GM19463 (cell line): Measurements from ENCODE around the gene SERPINB7.

Source experiments
- ATAC-seq: cut with Tn5 transposase; IDR thresholded peaks from one replicate; pipeline ENCODE4 v1.9.1; 2021; ENCODE audit warnings: mild to moderate bottlenecking, moderate library complexity; ENCODE audit not compliant: unreplicated experiment

The SERPINB7 gene

DNA sequence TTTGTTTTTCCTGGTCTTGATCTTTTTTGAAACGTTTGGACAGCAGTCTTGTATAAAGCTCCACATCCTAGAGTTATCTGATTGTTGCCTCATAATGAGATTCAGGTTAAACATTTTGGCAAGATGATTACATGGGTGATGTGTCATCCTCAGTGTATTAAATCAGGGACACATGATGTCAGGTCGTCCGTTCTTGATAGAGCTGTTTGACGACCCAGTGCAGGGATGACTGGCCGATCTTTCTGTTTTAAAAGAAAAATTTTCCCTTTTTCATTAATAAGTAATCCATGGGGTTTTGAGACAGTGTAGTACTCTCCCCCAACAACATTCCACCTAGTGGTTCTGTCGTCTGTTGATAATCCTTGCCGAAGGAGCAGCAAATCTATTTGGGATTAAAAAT lies 67.8 kb downstream of the SERPINB7 start:
- ATAC-seq = peak; percentile 75

DNA sequence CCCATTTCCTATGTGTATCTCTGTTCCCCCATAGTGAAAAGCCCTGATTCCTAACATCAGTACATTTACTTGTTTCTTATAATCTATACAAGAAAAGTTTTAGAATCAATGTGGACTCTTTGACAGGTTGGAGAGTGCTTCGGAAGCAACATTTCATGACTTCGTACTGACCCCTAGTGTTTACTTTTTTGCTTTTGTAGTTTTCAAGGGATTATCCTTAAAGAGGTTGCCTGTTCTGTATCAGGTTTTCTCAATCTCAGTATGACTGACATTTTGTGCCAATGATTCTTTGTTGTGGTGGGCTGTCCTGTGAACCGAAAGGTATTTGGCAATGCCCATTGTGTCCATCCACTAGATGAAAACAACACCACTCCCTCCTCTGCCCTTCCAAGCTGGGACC lies 69.0 kb downstream of the SERPINB7 start:
- peak; percentile 56 for ATAC-seq

DNA sequence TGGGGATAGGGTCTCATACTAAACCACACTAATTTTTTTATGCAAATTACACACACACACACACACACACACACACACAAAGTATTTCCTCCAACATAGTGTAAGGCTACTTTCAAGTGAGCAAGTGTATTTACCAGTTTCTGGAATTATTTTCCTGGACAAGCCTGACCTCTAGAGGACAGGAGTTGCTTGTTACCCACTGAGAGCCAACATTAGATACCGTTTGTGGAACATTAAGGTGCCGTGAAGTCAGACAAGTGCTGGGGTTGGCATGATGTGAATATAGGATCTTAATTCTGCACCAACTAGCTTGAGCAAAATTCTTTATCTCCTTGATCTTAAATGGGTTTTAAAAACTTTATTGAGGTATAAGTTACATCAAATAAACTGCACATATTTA lies 72.9 kb downstream of the SERPINB7 start:
- ATAC-seq = peak; percentile 39

- ATAC-seq = peak; percentile 84
Measured at GRCh38 chr18:63850020-63850419, 74.8 kb downstream of the SERPINB7 start.

DNA sequence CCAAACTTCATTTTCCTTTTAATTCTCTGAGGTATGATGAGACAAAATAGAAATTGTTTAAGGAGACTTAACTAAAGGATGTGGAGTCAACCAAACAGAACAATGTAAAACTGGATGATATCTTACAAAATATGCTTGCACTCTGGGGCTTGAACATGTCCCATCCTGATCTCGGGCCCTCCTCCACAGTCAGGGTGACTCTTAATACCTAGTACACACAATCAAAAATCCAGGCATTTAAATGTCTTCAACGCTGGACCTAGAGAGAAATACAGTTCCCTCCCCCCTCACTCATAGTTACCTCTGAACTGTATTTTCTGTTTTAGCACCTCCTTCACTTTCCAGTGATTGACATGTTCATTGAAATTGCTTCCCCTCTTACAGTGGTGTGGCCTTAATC lies 75.4 kb downstream of the SERPINB7 start:
- no peak for ATAC-seq
